HepG2 (cell line): ENCODE results near the gene STYX.

Source experiments
- CREB1 ChIP-seq, 2 experiments: fragments of 450-650 bp in 1 of 2; IDR thresholded peaks; 2 replicates each; pipeline ENCODE4 v1.6.1; 2016 to 2017; ENCODE audit warnings: control low read depth in 1 of 2, mild to moderate bottlenecking in 1 of 2, missing compliant biosample characterization in 1 of 2, missing genetic modification characterization in 1 of 2
- CTCF ChIP-seq: sonication (generic); formaldehyde crosslinking; IDR thresholded peaks from 2 replicates; pipeline ENCODE4 v1.5.0; 2020; ENCODE audit warnings: mild to moderate bottlenecking, missing genetic modification reagents, moderate library complexity
- E2F1 ChIP-seq: sonication (generic); formaldehyde crosslinking; IDR thresholded peaks from 2 replicates; pipeline ENCODE4 v1.5.0; 2020; ENCODE audit warnings: missing genetic modification reagents
- FOXA1 ChIP-seq, 2 experiments: fragments of 450-650 bp in 1 of 2; sonication (generic) in 1 of 2; formaldehyde crosslinking in 1 of 2; IDR thresholded peaks; 2 replicates each; pipeline versions ENCODE4 v1.4.0 to v1.6.1; 2016 to 2020; ENCODE audit warnings: missing genetic modification reagents in 1 of 2
- POLR2AphosphoS5 ChIP-seq: IDR thresholded peaks from 2 replicates; pipeline ENCODE4 v1.6.1; 2012; ENCODE audit warnings: low read depth, low read length
- SP1 ChIP-seq, 2 experiments: fragments of 450-650 bp in 1 of 2; sonication (generic) in 1 of 2; formaldehyde crosslinking in 1 of 2; IDR thresholded peaks; 2 replicates each; pipeline versions ENCODE4 v1.4.0 to v1.6.1; 2016 to 2020; ENCODE audit warnings: missing genetic modification reagents in 1 of 2
- ZNF570 ChIP-seq: sonication (generic); formaldehyde crosslinking; IDR thresholded peaks from 2 replicates; pipeline ENCODE4 v1.4.0; 2020; ENCODE audit warnings: mild to moderate bottlenecking, missing genetic modification reagents, borderline replicate concordance

- TF ChIP-seq E2F1, result no peak
- no peak for TF ChIP-seq CTCF (CRISPR knock-in tag)
- no peak for TF ChIP-seq POLR2AphosphoS5
- TF ChIP-seq SP1 (IDR thresholded peaks at IDR 0.05), result no peak
- no peak for TF ChIP-seq SP1 (CRISPR knock-in tag; IDR thresholded peaks at IDR 0.05)
- TF ChIP-seq CREB1 (IDR thresholded peaks at IDR 0.05), result no peak
- no peak for TF ChIP-seq CREB1 (CRISPR knock-in tag; IDR thresholded peaks at IDR 0.05)
- TF ChIP-seq FOXA1 (IDR thresholded peaks at IDR 0.05), result no peak
- no peak for TF ChIP-seq FOXA1 (CRISPR knock-in tag; IDR thresholded peaks at IDR 0.05)
- no peak for TF ChIP-seq ZNF570 (CRISPR knock-in tag)
Observed at GRCh38 chr14:52780893-52781292, 50.9 kb downstream of the STYX start.
